ENCODE data around the gene PCSK1.
"Not testable (repeated sequence)": the region's sequence is repeated elsewhere in the genome, so short reads cannot be mapped to it uniquely, and the experiment has no call there.

PCSK1 gene

GRCh38 chr5:96425443-96425842 is 7.6 kb downstream of the PCSK1 start:
- no peak for DNase-seq

- DNase-seq, result no peak
These were observed 17.2 kb downstream of the PCSK1 start for GRCh38 chr5:96415897-96416296.

- DNase-seq, result no peak
These were observed 20.1 kb downstream of the PCSK1 start for GRCh38 chr5:96412868-96413449.

- DNase-seq, result no peak
These were observed 23.0 kb downstream of the PCSK1 start for GRCh38 chr5:96410013-96410412.

- no peak for DNase-seq
These were observed 24.1 kb downstream of the PCSK1 start for GRCh38 chr5:96408841-96409538.

GRCh38 chr5:96408210-96408777 is 24.8 kb downstream of the PCSK1 start:
- no peak for DNase-seq

- no peak for DNase-seq
These were observed 25.6 kb downstream of the PCSK1 start for GRCh38 chr5:96407436-96407835.

DNA sequence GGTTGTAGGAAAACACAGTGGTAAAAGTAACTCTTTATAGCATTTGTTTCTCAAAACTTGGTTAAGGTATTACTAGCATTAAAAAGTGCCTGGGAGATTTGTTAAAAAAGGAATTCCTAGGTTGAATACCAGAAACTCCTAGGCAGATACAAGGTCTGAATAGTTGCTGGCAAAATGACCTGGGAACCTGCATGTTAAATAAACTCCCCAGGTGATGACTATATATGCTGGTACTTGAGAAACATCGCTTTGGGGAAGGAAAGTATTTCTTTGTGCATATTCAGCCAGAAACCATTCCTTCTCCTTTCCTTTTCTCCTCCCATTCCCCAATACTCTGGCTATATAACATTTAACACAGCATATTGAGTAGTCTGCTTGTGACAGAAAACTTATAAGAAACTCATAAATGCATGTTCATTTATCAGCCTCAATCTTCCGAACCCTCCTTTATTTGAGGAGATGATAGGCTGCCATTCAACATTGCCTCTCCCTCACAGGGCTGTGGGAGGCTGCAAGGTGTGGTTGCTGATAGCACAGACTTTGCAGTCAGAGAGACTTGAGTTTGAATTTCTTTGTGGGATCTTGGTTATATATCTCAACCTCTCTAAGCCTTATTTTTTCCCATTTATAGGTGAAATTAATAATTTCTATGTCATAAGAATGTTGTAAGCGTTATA is 28.7 kb downstream of the PCSK1 start:
- no peak for DNase-seq

- no peak for DNase-seq
These were observed 30.5 kb downstream of the PCSK1 start for GRCh38 chr5:96402500-96402899.

- no peak for DNase-seq
These were observed 36.2 kb downstream of the PCSK1 start for GRCh38 chr5:96396878-96397277.

GRCh38 chr5:96395295-96395694 is 37.8 kb downstream of the PCSK1 start:
- DNase-seq, result not testable (repeated sequence)

- no peak for DNase-seq
These were observed 41.1 kb downstream of the PCSK1 start for GRCh38 chr5:96391921-96392320.

GRCh38 chr5:96388176-96388575 is 44.9 kb downstream of the PCSK1 start:
- no peak for DNase-seq

DNA sequence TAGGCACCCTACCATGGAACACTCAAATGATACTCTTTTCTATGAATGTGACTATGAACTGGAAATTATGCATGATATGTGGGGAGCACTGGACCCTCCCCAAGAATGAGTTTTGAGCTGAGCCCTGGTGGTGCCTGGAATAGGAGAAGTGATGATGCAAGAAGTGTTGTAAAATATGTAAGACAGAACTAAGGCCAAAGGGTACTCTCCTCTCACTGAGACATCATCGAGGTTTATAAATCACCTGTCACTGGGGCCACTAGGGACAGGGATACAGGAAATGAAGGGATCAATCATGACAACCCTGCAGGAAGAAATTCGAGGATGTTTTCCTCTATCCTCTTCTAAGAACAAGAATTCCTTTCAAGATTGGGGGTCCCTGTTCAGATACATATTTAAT is 45.4 kb downstream of the PCSK1 start:
- DNase-seq, result no peak

GRCh38 chr5:96385538-96385937 is 47.5 kb downstream of the PCSK1 start:
- DNase-seq, result no peak

GRCh38 chr5:96384353-96384752 is 48.7 kb downstream of the PCSK1 start:
- no peak for DNase-seq

DNA sequence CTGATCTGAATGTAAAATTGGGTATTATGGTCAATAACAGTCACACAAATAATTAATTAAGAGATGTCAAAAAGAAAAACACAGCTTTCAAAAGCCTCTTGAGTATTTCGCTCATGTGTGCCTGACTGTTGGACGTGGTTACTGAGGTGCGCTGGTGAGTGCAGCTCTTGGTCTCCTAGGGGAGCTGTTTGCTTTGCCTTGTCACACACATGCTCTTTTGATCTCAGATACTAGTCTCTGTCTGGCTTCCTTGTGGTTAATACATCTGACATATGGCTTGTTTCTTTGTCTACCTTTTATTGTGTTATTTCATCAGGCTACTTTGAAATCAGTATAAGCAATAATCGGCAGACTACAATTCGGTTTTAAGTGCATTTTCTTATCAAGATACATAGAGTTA is 51.5 kb downstream of the PCSK1 start:
- peak; percentile 71 for DNase-seq

DNA sequence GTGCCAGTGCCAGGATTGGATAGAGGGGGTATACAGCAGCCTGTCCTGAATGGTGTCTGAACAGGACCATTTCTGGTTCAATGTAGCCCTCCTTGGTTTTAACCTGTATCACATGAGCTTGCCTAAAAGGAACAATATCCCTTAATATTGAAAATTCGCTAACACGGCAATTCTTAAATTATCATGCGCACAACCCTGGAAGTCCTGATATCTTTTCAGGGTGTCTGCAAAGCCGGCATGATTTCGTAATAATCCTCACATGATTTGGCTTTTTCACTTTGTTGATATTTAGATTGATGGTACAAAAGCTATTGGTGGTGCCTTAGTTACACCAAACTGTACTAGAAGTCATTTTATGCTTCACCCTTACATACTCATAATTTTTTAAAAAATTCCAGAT is 53.2 kb downstream of the PCSK1 start:
- no peak for DNase-seq

DNA sequence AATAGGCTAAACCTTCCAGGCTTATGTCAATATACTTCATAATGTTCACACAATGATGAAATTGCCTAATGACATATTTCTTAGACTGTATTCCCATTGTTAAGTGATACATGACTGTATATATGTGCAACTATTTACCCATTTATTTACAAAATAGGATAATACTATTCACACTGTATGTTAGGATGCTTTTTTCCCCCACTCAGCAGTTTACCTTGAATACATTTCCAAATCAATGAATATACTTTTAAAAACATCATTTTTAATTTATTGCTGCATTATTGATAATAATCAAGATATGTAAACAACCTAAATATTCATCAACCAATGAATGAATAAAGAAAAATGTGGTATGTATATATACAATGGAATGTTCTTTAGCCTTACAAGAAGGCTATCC is 55.5 kb downstream of the PCSK1 start:
- DNase-seq, result no peak

DNA sequence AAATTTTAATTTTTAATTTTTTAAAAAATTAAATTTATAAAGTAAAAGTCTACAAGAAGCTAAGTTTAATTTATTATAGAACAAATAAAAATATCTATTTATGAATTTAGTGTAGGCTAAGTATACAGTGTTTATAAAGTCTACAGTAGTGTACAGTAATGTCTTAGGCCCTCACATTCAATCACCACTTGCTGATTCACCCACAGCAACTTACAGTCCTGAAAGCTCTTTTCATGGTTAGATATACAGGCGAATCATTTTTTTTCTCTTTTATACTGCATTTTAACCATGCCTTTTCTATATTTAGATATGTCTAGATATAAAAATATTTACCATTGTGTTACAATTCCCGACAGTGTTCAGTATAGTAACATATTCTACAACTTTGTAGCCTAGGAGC is 55.9 kb downstream of the PCSK1 start:
- DNase-seq, result no peak

DNA sequence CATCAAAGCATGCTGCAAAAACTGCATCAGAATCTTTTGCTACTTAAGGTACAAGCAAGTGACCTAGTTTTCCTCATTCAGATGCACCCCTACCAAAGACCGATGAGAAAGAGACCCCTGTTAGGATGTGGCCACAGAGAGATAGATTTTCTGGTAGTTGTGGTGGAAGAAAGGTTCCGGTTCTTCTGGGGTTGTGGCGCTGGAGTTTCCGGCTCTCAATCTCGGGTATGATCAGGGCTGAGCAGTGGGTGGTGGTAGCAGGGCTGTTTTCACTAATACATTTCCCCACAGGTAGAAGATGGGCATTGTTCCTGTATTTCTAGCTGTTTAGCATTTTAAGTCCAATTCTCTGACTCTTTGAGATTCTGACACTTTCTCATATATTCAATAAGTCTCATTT is 58.4 kb downstream of the PCSK1 start:
- no peak for DNase-seq

DNA sequence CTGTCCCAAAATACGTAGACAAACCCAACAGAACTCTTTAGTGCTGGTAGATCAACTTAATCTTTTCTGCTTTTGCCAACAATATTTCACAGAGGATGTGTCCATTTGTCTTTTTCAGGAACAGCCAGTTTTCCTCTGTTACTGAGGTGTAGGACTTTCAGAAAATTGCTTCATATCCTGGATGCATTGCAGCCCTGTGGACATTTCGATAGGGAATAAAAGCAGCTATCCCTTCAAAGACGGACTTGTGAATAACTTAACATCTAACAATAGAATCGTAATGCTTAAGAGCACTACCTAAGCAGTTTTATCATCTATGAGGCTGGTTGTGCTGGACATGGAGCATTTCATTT is 59.7 kb downstream of the PCSK1 start:
- DNase-seq, result no peak

- DNase-seq, result no peak
These were observed 60.2 kb downstream of the PCSK1 start for GRCh38 chr5:96372726-96373380.

DNA sequence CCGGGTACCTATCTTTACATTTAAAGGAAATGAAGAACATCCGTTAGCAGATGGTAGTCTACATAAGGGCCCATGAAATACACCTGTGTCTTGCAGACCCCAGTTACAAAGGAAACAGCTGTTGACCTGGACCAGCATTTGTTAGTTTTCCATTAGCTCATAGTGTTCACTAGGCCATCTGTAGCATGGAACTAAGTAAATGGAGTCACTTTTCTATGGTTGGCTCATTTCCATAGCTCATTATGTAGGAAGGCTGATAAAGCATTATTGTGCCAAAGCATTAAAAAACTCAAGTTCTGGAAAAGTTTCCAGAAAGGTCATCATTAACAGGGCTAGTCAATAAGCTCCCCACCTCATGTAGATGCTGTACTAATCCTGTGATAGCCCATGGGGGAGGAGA is 62.1 kb downstream of the PCSK1 start:
- peak; percentile 66 for DNase-seq
